Left ventricle myocardium inferior (tissue), 1 donor: Measurements from ENCODE around the gene DGAT2. TPM values are rescaled to one million over a fixed set of nuclear protein-coding genes. Genes with fewer than 3 reads are reported as not detected.

Source experiments
- DNase-seq: peaks from one replicate; pipeline ENCODE4 v3.0.0-alpha.2; 2020
- H3K27ac ChIP-seq: fragments of 200-600 bp; replicated peaks from 2 replicates; pipeline ENCODE4 v1.8.0; 2021
- H3K27me3 ChIP-seq: fragments of 200-600 bp; 2 replicates; pipeline ENCODE4 v1.8.0; 2021; ENCODE audit warnings: low read depth
- H3K36me3 ChIP-seq: fragments of 200-600 bp; 2 replicates; pipeline ENCODE4 v1.8.0; 2021
- H3K4me1 ChIP-seq: fragments of 200-600 bp; 2 replicates; pipeline ENCODE4 v1.8.0; 2021
- H3K4me3 ChIP-seq: fragments of 200-600 bp; 2 replicates; pipeline ENCODE4 v1.8.0; 2021; ENCODE audit warnings: mild to moderate bottlenecking, moderate library complexity
- H3K9me3 ChIP-seq: fragments of 200-600 bp; replicated peaks from 2 replicates; pipeline ENCODE4 v1.8.0; 2021
- CTCF ChIP-seq: fragments of 200-600 bp; IDR thresholded peaks from 2 replicates; pipeline ENCODE4 v1.8.0; 2021; ENCODE audit warnings: antibody characterized with exemption, mild to moderate bottlenecking, borderline replicate concordance
- intact Hi-C: fragments of 100-400 bp; cut with micrococcal nuclease; formaldehyde crosslinking; loops from one replicate; pipeline ENCODE4 v1.11.0; 2022
- total RNA-seq: library from RNA; stranded (reverse); fragmentation: NEBNext Ultra II Directional; extraction: Animal tissue kit (Norgen Biotek cat#: 25700); gene quantifications from one replicate; pipeline ENCODE4 v1.2.1, GENCODE V29; 2021
- donor health status: DM: no; HTN: yes; CAD: no; lungs with severe emphysema.

The DGAT2 gene
- total RNA-seq, 1 donor from 2014 or later = 6.9 TPM

DNA sequence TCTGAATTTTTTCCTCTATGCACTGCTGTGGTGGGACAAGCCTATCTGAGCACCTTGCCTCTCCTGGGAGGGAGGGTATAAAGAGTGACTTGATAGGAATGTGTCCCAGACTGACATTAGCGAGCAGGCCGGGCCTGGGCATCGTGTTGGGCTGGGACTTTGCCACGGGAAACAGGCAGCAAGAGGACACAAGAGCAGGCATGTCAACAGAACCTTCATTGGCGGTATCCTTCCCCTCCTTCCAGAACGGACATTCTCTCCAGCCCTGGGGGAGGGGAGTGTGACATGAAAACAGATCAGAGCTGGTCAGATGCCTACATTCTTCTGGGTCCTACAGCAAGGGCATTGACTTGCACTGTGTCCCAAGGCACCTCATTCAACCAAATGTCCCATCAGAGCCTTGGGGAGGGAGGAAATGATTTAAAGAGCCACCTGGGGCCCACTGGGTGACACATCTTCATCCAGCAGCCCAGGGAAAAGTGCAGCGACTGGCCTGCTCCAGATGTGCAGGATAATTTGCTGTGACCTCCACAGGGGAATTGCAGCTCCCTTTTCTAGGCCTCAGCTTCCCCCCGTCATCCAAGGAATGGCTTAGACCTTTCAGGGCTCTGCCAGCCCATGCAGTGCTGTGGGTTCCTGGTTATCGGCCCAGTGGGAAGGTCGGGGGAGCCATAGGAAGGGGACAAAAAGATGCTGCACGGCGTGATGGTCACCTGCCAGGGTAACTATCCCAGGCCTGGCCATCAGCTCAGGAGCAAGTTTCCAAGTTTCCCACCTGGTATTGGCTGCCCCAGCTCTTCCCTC, 24.6 kb downstream of the DGAT2 start:
- H3K27ac ChIP-seq = peak overlapping the region; percentile 77
- H3K4me1 ChIP-seq = peaks cover 31% of the 10 kb centered on the region
- no peak overlapping the region for H3K4me3 ChIP-seq
- H3K9me3 ChIP-seq = no peaks in the 10 kb centered on the region
- H3K27me3 ChIP-seq = no peaks in the 10 kb centered on the region
- DNase-seq = peak; percentile 62
- intact Hi-C loops = no loop called here
- no peak for TF ChIP-seq CTCF
- no peaks in the 10 kb centered on the region for H3K36me3 ChIP-seq

DNA sequence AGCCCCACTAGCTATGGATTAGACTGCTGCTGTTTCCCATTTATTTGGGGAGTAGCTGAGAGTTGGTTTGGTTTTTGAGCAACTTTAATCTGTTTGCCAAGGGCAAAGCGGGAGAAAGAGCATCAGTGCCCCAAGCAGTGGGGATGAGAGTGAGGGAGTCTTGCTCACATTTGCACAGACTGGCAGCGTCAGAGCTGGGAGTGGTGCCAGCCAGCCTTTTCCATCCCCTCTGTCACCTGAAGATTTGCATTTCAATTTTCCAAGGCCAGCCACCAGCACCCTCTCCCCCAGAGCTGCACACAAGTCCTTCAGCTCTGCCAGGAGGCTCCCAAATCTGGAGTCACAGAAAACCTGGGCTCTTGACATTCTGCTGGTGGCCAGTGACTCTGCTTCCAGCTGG, 25.4 kb downstream of the DGAT2 start:
- peak; percentile 42 for DNase-seq
- intact Hi-C loops = no loop called here

GRCh38 chr11:75795276-75796090, 26.9 kb downstream of the DGAT2 start:
- Histone ChIP-seq H3K4me3 (no peak overlapping the region), H3K9me3 (no peaks in the 10 kb centered on the region), H3K27ac (peak overlapping the region; percentile 63), H3K27me3 (no peaks in the 10 kb centered on the region), H3K4me1 (peaks cover 31% of the 10 kb centered on the region), H3K36me3 (no peaks in the 10 kb centered on the region)
- intact Hi-C loops = no loop called here
- no peak for TF ChIP-seq CTCF
- no peak for DNase-seq

More for the DNA sequence above, 25.4 kb downstream of the DGAT2 start:
- Histone ChIP-seq H3K36me3 (no peaks in the 10 kb centered on the region), H3K27ac (peak overlapping the region; percentile 77), H3K9me3 (no peaks in the 10 kb centered on the region), H3K4me3 (no peak overlapping the region), H3K4me1 (peaks cover 31% of the 10 kb centered on the region), H3K27me3 (no peaks in the 10 kb centered on the region)
- no peak for TF ChIP-seq CTCF

DNA sequence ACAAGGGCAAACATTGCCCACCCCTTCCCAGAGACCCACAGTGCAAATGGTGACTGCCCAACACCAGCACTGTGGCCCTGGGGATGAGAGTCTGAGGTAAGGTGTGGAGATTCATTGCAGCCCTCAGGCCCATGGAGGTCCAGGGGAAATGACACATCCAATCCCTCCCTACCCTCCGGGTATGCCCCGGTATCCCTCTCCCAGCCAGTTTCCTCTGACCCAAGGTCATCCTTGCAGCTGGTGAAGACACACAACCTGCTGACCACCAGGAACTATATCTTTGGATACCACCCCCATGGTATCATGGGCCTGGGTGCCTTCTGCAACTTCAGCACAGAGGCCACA, 27.5 kb downstream of the DGAT2 start:
- Histone ChIP-seq H3K4me3 (no peak overlapping the region), H3K27ac (peak overlapping the region; percentile 63), H3K36me3 (no peaks in the 10 kb centered on the region), H3K27me3 (no peaks in the 10 kb centered on the region), H3K4me1 (peaks cover 31% of the 10 kb centered on the region), H3K9me3 (no peaks in the 10 kb centered on the region)
- no peak for DNase-seq
- intact Hi-C loops = no loop called here
- no peak for TF ChIP-seq CTCF

GRCh38 chr11:75797116-75797515, 28.5 kb downstream of the DGAT2 start:
- no peak for DNase-seq
- Histone ChIP-seq H3K27ac (no peak overlapping the region), H3K27me3 (no peaks in the 10 kb centered on the region), H3K4me1 (peaks cover 37% of the 10 kb centered on the region), H3K4me3 (no peak overlapping the region), H3K9me3 (no peaks in the 10 kb centered on the region), H3K36me3 (no peaks in the 10 kb centered on the region)
- no peak for TF ChIP-seq CTCF
- intact Hi-C loops = no loop called here
